HepG2 (cell line): ENCODE results near the gene NPFFR1. TPM values are rescaled to one million over a fixed set of nuclear protein-coding genes. Genes with fewer than 3 reads are reported as not detected.

Experiments
- CBX2 ChIP-seq, 2 experiments: fragments of 200-600 bp in 1 of 2; sonication (generic); formaldehyde crosslinking in 1 of 2; IDR thresholded peaks; 2 replicates each; pipeline versions ENCODE4 v1.7.0 to v1.8.1; 2018 to 2022; ENCODE audit warnings: low read depth in 2 of 2, low read length in 1 of 2, mild to moderate bottlenecking in 1 of 2, missing genetic modification reagents in 1 of 2
- ONECUT2 ChIP-seq: sonication (generic); formaldehyde crosslinking; IDR thresholded peaks from 2 replicates; pipeline ENCODE4 v1.4.0; 2020; ENCODE audit warnings: missing genetic modification reagents
- POLR2A ChIP-seq, 2 experiments: IDR thresholded peaks; 2 replicates each; pipeline ENCODE4 v1.6.1; 2011; ENCODE audit warnings: low read depth in 2 of 2, low read length in 2 of 2, mild to moderate bottlenecking in 1 of 2, moderate library complexity in 1 of 2; ENCODE audit not compliant: insufficient read depth in 1 of 2
- ZNF382 ChIP-seq: sonication (generic); formaldehyde crosslinking; IDR thresholded peaks from 2 replicates; pipeline ENCODE4 v1.5.0; 2020; ENCODE audit warnings: missing genetic modification reagents, mild to moderate bottlenecking, borderline replicate concordance
- ZNF557 ChIP-seq: sonication (generic); formaldehyde crosslinking; IDR thresholded peaks from 2 replicates; pipeline ENCODE4 v1.4.0; 2020; ENCODE audit warnings: missing genetic modification reagents
- ZNF713 ChIP-seq: sonication (generic); formaldehyde crosslinking; IDR thresholded peaks from 2 replicates; pipeline ENCODE4 v1.4.0; 2020; ENCODE audit warnings: mild to moderate bottlenecking, missing genetic modification reagents
- polyA plus RNA-seq, 8 experiments: library from polyadenylated mRNA; depleted of rRNA in 3 of 8; stranded (reverse) in 7 of 8; unstranded in 1 of 8; fragments of >200 nt; fragmentation: Illumina TruSeq in 4 of 8; extraction: Trizol in 4 of 8; gene quantifications; 2 replicates each; pipeline versions ENCODE4 v1.2.1 to v1.2.3, GENCODE V29; 2011 to 2016; ENCODE audit warnings: low read depth in 4 of 8, missing spikeins in 1 of 8, mixed read lengths in 1 of 8; ENCODE audit not compliant: insufficient read depth in 1 of 8
- total RNA-seq, 5 experiments: library from RNA; depleted of rRNA; stranded (reverse); fragments of >200 nt; fragmentation: Illumina TruSeq; extraction: Trizol; gene quantifications; 2 replicates each; pipeline ENCODE4 v1.2.3, GENCODE V29; 2016; ENCODE audit warnings: low read depth in 1 of 5
- TF ChIP-seq, protein P1 (sequence below): IDR thresholded peaks from 2 replicates; pipeline ENCODE4 v1.6.1; 2012; ENCODE audit warnings: low read length, improper control_type of control experiment
- TF ChIP-seq, protein P2 (sequence below), 2 experiments: sonication (generic) in 1 of 2; formaldehyde crosslinking in 1 of 2; IDR thresholded peaks; 2 replicates each; pipeline versions ENCODE4 v1.4.0 to v1.6.1; 2018 to 2020; ENCODE audit warnings: missing genetic modification reagents in 2 of 2, borderline replicate concordance in 1 of 2, low read depth in 1 of 2, mild to moderate bottlenecking in 1 of 2, missing biosample characterization in 1 of 2
- TF ChIP-seq, protein P3 (sequence below): sonication (generic); formaldehyde crosslinking; IDR thresholded peaks from 2 replicates; pipeline ENCODE4 v1.5.0; 2020; ENCODE audit warnings: mild to moderate bottlenecking, missing genetic modification reagents, moderate library complexity
- TF ChIP-seq, protein P4 (sequence below): sonication (generic); formaldehyde crosslinking; IDR thresholded peaks from 2 replicates; pipeline ENCODE4 v1.4.0; 2020; ENCODE audit warnings: missing genetic modification reagents, mild to moderate bottlenecking, borderline replicate concordance
- TF ChIP-seq, protein P5 (sequence below): sonication (generic); formaldehyde crosslinking; IDR thresholded peaks from 2 replicates; pipeline ENCODE4 v1.4.0; 2020; ENCODE audit warnings: mild to moderate bottlenecking, missing genetic modification reagents, borderline replicate concordance

Gene NPFFR1
- total and polyA plus RNA-seq, 2 of the 13 experiments (the other 11 are each of a cell fraction or from before 2014, with no cell fraction given): under 0.01 TPM; not detected in 1

DNA sequence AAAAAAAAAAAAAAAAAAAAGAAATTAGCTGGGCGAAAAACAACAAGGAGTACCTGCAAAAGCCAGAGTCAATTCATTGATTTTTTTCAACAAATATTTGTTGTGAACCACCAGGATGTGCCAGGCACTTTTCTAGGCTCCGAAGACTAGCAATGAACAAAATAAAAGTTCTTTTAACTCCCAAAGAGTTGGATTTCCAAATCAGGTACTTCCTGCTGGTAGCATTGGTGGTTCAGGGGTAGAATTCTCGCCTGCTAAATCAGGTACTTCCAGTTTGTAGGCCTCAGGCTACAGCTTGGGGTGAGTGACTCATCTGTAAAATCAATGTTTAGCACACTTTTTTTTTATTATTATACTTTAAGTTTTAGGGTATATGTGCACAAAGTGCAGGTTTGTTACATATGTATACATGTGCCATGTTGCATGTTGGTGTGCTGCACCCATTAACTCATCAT, 61.4 kb downstream of the NPFFR1 start (continued):
- TF ChIP-seq, protein P1, sequence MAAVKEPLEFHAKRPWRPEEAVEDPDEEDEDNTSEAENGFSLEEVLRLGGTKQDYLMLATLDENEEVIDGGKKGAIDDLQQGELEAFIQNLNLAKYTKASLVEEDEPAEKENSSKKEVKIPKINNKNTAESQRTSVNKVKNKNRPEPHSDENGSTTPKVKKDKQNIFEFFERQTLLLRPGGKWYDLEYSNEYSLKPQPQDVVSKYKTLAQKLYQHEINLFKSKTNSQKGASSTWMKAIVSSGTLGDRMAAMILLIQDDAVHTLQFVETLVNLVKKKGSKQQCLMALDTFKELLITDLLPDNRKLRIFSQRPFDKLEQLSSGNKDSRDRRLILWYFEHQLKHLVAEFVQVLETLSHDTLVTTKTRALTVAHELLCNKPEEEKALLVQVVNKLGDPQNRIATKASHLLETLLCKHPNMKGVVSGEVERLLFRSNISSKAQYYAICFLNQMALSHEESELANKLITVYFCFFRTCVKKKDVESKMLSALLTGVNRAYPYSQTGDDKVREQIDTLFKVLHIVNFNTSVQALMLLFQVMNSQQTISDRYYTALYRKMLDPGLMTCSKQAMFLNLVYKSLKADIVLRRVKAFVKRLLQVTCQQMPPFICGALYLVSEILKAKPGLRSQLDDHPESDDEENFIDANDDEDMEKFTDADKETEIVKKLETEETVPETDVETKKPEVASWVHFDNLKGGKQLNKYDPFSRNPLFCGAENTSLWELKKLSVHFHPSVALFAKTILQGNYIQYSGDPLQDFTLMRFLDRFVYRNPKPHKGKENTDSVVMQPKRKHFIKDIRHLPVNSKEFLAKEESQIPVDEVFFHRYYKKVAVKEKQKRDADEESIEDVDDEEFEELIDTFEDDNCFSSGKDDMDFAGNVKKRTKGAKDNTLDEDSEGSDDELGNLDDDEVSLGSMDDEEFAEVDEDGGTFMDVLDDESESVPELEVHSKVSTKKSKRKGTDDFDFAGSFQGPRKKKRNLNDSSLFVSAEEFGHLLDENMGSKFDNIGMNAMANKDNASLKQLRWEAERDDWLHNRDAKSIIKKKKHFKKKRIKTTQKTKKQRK: no peak
- TF ChIP-seq, protein P2, sequence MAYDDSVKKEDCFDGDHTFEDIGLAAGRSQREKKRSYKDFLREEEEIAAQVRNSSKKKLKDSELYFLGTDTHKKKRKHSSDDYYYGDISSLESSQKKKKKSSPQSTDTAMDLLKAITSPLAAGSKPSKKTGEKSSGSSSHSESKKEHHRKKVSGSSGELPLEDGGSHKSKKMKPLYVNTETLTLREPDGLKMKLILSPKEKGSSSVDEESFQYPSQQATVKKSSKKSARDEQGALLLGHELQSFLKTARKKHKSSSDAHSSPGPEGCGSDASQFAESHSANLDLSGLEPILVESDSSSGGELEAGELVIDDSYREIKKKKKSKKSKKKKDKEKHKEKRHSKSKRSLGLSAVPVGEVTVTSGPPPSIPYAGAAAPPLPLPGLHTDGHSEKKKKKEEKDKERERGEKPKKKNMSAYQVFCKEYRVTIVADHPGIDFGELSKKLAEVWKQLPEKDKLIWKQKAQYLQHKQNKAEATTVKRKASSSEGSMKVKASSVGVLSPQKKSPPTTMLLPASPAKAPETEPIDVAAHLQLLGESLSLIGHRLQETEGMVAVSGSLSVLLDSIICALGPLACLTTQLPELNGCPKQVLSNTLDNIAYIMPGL (CRISPR knock-in tag; IDR thresholded peaks at IDR 0.05; ENCODE audit: borderline replicate concordance in 1 of 2, low read depth in 1 of 2): no peak
- TF ChIP-seq ZNF713 (CRISPR knock-in tag) (no peak), CBX2 (IDR thresholded peaks at IDR 0.05; ENCODE audit: low read depth, low read length) (no peak), CBX2 (CRISPR knock-in tag; IDR thresholded peaks at IDR 0.05; ENCODE audit: low read depth) (no peak), ZNF557 (CRISPR knock-in tag) (no peak), ZNF382 (CRISPR knock-in tag) (no peak), POLR2A (IDR thresholded peaks at IDR 0.05; ENCODE audit: insufficient read depth in 1 of 2, low read depth in 2 of 2, low read length in 2 of 2) (no peak), ONECUT2 (CRISPR knock-in tag) (peak; percentile 77)
- TF ChIP-seq, protein P3, sequence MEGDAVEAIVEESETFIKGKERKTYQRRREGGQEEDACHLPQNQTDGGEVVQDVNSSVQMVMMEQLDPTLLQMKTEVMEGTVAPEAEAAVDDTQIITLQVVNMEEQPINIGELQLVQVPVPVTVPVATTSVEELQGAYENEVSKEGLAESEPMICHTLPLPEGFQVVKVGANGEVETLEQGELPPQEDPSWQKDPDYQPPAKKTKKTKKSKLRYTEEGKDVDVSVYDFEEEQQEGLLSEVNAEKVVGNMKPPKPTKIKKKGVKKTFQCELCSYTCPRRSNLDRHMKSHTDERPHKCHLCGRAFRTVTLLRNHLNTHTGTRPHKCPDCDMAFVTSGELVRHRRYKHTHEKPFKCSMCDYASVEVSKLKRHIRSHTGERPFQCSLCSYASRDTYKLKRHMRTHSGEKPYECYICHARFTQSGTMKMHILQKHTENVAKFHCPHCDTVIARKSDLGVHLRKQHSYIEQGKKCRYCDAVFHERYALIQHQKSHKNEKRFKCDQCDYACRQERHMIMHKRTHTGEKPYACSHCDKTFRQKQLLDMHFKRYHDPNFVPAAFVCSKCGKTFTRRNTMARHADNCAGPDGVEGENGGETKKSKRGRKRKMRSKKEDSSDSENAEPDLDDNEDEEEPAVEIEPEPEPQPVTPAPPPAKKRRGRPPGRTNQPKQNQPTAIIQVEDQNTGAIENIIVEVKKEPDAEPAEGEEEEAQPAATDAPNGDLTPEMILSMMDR (CRISPR knock-in tag): no peak
- TF ChIP-seq, protein P4, sequence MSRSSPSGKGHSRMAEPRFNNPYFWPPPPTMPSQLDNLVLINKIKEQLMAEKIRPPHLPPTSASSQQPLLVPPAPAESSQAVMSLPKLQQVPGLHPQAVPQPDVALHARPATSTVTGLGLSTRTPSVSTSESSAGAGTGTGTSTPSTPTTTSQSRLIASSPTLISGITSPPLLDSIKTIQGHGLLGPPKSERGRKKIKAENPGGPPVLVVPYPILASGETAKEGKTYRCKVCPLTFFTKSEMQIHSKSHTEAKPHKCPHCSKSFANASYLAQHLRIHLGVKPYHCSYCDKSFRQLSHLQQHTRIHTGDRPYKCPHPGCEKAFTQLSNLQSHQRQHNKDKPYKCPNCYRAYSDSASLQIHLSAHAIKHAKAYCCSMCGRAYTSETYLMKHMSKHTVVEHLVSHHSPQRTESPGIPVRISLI: peak; percentile 55; the same call in 1 of the 2 replicates
- TF ChIP-seq, protein P5, sequence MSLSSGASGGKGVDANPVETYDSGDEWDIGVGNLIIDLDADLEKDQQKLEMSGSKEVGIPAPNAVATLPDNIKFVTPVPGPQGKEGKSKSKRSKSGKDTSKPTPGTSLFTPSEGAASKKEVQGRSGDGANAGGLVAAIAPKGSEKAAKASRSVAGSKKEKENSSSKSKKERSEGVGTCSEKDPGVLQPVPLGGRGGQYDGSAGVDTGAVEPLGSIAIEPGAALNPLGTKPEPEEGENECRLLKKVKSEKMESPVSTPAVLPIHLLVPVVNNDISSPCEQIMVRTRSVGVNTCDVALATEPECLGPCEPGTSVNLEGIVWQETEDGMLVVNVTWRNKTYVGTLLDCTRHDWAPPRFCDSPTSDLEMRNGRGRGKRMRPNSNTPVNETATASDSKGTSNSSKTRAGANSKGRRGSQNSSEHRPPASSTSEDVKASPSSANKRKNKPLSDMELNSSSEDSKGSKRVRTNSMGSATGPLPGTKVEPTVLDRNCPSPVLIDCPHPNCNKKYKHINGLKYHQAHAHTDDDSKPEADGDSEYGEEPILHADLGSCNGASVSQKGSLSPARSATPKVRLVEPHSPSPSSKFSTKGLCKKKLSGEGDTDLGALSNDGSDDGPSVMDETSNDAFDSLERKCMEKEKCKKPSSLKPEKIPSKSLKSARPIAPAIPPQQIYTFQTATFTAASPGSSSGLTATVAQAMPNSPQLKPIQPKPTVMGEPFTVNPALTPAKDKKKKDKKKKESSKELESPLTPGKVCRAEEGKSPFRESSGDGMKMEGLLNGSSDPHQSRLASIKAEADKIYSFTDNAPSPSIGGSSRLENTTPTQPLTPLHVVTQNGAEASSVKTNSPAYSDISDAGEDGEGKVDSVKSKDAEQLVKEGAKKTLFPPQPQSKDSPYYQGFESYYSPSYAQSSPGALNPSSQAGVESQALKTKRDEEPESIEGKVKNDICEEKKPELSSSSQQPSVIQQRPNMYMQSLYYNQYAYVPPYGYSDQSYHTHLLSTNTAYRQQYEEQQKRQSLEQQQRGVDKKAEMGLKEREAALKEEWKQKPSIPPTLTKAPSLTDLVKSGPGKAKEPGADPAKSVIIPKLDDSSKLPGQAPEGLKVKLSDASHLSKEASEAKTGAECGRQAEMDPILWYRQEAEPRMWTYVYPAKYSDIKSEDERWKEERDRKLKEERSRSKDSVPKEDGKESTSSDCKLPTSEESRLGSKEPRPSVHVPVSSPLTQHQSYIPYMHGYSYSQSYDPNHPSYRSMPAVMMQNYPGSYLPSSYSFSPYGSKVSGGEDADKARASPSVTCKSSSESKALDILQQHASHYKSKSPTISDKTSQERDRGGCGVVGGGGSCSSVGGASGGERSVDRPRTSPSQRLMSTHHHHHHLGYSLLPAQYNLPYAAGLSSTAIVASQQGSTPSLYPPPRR: no peak
